Inflammatory macrophage treated with lipopolysaccharide for 4 hours (primary cell): ENCODE data around the gene PDE6B.
"Not testable (repeated sequence)": the region's sequence is repeated elsewhere in the genome, so short reads cannot be mapped to it uniquely, and the experiment has no call there.

Experiments
- DNase-seq: peaks from one replicate; pipeline ENCODE4 v3.0.0-alpha.2; 2020

PDE6B gene

GRCh38 chr4:687048-687970, 61.9 kb downstream of the PDE6B start:
- peak; percentile 96 for DNase-seq

- DNase-seq, result no peak
Measured at GRCh38 chr4:687971-688853, 62.8 kb downstream of the PDE6B start.

GRCh38 chr4:688854-689681, 63.7 kb downstream of the PDE6B start, which contains the start of gene SLC49A3:
TSS of gene SLC49A3 (minus strand) at chr4:689151. CDS start at chr4:689127, 24 bp downstream.
- peak; percentile 43 for DNase-seq

DNA sequence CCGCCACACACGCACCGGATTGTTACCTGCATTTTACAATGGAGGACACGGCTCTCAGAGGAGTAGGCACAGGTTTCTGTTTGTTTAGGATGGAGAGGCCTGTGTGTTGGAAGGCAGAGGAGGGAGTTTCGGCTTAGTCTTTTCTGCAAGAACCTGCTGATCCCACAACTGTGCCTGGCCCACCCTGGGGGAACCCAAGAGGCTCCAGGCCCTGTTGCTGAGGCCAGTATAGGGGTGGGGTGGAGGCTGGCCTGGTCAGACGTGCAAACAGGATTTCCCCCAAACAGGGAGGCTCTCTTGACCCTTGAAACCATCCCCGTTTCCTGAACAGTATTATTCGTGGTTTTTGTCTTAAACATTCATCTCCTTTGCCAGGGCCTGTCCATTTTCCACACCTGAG, 64.3 kb downstream of the PDE6B start:
- no peak for DNase-seq

GRCh38 chr4:692771-693554, 67.6 kb downstream of the PDE6B start:
- no peak for DNase-seq

DNA sequence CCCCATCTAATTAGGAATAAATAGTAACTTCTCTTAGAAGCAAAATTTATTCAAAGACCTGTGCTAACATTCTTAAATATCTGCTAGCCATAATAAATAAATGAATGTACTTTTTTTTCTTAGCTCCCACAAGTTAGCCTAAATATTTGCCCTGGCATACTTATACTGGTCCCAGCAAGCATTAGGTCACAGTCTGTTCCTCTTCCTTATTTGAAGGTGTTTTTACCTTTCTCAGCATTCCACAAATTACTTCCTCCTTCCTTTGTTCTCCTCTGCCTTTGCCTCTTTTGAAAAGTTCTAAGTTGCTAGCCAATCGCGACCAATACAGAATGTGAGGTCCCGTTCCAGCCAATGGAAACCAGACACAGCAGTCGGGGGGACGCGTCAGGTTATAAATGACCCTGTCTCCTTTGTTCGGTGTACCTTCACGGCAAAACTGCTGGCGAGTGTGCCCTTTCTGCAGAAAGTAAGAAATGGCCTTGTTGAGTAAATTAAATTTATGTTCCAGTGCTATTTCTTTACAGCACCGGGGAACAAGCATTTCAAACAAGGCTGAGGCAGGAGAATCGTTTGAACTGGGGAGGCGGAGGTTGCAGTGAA, 69.1 kb downstream of the PDE6B start:
- not testable (repeated sequence) for DNase-seq

GRCh38 chr4:699816-700580, 74.6 kb downstream of the PDE6B start:
- no peak for DNase-seq

DNA sequence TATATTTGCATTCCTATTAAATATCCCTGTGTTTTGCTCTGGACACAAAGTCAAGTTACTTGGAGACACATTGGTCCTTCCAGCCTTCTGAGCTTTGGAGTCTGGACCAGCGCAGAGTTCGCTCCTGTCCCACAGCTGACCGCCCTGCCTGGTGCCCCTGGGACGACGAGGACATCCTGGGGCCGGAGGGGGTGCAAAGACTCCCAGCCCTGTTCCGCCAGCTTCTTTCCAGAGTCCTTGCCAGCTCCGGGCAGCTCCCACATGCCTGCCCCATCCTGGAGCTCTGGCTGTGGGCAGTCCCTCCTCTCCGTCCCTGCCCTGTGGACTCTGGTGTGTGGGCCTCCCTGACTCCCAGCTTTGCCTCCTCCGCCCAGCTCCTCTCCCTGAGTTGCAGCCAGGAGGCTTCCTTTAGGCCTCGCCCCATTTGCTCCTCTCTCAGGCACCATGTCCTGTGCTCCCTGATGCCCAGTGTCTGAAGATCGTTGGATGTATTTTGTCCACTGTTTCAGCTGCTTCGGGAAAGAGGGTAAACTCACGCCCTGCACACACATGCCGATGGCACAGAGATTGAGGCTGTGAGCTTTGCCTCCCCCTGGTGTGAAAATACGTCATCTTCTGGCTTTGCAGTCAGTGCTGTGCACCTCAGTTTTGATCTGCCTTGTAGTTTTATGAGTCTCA, 75.4 kb downstream of the PDE6B start:
- DNase-seq, result no peak

GRCh38 chr4:702618-703048, 77.3 kb downstream of the PDE6B start:
- no peak for DNase-seq

DNA sequence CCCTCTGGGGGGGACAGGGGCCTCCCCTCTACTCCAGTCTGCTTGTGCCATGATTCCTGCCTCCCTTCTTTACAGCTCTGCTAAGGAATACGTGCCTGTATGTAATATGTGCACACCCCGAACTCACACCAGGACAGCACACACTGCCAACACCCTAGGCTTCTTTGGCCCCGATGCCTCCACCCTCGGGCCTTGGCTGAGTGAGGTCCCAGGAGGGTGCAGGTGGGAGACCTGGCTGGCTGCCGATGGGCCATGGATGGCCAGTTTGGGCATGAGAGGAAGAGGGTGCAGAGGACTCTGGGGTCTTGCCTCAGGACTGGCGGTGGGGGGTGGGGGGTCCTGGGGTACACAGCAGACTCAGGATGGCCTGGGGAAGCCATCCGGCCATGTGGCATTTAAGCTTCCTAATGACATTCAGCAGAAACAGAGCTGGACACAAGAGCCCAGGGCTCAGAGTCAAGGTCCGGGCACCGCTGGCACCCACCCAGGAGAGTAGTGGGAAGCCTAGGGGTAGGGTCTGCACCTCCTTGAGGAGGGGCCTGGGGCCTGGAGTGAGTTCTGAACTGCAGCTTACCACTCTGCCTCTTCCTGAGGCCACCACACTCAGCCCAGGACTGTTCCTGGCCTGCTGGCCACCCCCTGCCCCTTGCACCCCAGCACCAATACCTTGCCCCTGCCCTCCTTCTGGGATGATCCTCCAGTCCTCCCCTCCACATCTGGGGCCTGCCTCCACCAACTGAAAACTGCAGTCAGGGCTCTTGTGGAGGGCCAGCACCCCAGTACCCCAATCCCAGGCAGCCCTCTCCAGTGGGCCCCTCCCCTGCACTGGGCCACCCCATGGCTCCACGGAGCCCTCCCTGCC, 78.2 kb downstream of the PDE6B start:
- no peak for DNase-seq

GRCh38 chr4:704198-704891, 79.0 kb downstream of the PDE6B start:
- DNase-seq, result no peak

DNA sequence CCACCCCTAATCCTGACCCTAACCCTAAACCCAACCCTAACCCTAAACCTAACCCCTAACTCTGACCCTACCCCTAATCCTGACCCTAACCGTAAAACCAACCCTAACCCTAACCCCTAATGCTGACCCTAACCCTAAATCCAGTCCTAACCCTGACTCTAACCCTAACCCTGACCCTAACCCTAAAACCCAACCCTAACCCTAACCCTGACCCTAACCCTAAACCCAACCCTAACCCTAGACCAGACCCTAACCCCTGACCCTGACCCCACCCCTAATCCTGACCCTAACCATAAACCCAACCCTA, 79.6 kb downstream of the PDE6B start:
- no peak for DNase-seq

DNA sequence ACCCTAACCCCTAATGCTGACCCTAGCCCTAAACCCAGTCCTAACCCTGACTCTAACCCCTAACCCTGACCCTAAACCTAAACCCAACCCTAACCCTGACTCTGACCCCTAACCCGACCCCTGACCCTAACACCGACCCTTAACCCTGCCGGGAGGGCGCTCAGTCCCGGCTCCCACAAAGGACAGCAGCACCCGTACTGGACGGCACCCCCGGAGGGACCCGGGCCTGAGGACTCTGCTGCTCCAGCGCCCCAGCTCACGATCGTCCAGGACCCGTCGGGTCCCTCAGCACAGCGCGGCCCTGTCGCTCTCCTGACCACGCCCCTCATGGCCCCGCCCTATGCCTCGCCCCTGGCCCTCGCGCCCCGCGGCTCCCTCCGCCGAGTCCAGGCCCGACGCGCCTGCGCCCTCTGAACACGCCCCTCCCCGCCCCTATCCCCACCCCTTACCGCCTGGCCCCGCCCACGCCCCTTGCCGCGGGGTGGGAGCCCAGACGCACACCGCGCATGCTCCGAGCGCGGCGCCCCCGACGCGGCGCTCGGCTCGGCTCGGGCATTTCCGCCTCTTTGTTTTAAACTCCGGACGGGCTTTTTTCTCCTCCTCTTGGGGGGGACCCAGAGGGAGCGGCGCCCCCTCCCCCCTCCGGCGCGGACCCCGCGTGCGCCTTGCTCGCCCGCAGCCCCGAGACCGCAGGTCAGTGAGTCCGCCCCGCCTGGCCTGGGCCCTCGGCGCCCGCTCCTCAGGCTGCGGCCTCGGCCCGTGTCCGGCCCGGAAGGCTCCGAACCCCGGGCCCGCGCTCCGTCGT, 80.1 kb downstream of the PDE6B start, which contains the start of gene PCGF3:
TSS of gene PCGF3 (plus strand) at position 555 of the 805 bp plus-strand sequence. CDS start 27,849 bp downstream, outside the sequence.
- DNase-seq, result peak; percentile 98

- not testable (repeated sequence) for DNase-seq
Measured at GRCh38 chr4:706083-706633, 80.8 kb downstream of the PDE6B start.

DNA sequence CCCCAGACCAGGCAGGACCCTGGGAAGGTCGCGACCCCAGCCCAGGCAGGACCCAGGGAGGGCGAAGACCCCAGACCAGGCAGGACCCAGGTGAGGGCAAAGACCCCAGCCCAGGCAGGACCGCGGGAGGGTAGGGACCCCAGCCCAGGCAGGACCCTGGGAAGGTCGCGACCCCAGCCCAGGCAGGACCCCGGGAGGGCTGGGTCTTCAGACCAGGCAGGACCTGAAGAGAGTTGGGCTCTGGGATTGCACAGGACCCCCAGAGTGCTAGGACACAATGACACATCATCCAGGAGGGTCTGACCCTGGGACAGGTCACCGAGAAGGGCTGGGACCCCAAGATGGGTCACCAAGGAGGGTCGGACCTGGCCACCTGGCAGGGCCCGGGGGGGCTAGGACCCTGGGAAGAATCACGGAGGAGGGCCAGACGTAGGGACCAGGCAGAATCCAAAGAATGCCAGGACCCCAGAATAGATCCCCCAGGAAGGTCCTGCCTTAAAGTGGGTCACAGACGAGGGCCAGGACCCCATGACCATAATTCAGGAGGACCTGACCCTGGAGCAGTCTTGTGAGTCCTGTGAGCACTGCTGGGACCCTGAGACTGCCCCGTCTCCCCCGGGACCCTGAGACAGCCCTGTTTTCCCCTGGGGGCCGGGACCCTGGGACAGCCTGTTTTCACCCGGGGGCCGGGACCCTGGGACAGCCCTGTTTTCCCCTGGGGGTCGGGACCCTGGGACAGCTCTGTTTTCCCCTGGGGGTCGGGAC, 81.6 kb downstream of the PDE6B start:
- DNase-seq, result no peak

- DNase-seq, result no peak
Measured at GRCh38 chr4:707929-708630, 82.7 kb downstream of the PDE6B start.
